ENCODE data around the gene GAPT. TPM values are rescaled to one million over a fixed set of nuclear protein-coding genes. Genes with fewer than 3 reads are reported as not detected.

GAPT gene
- total and polyA plus RNA-seq, 2 donors (not counting 3 experiments of a cell fraction or from before 2014, with no cell fraction given), result not detected

- no peak for TF ChIP-seq POLR2A (IDR thresholded peaks at IDR 0.05; ENCODE audit: low read depth, low read length)
- TF ChIP-seq CTCF (IDR thresholded peaks at IDR 0.05; ENCODE audit: extremely low read depth in 1 of 2, insufficient read depth in 1 of 2, low read depth in 1 of 2, low read length in 2 of 2), result no peak
- no peak for TF ChIP-seq JUN (IDR thresholded peaks at IDR 0.05; ENCODE audit: borderline replicate concordance, insufficient read depth, insufficient read length, low read depth)
- no peak for TF ChIP-seq GATA2 (IDR thresholded peaks at IDR 0.05; ENCODE audit: insufficient read depth, insufficient read length, low read depth, low read length)
- no peak for TF ChIP-seq EZH2 (IDR thresholded peaks at IDR 0.05; ENCODE audit: borderline replicate concordance, low read depth, low read length, severe bottlenecking)
- no peak for TF ChIP-seq MYC (IDR thresholded peaks at IDR 0.05; ENCODE audit: low read depth, low read length)
- no peak for TF ChIP-seq POLR2AphosphoS5 (IDR thresholded peaks at IDR 0.05; ENCODE audit: insufficient read depth, low read depth, low read length)
- TF ChIP-seq MAX (IDR thresholded peaks at IDR 0.05; ENCODE audit: insufficient read depth, insufficient read length), result no peak
- no peak for TF ChIP-seq FOS (IDR thresholded peaks at IDR 0.05; ENCODE audit: borderline replicate concordance, insufficient read depth, low read length)
- Histone ChIP-seq H3K36me3 (ENCODE audit: control insufficient read depth in 2 of 2, extremely low read depth in 1 of 2, insufficient read depth in 2 of 2, low read length in 2 of 2) (peaks cover 14 to 17% of the 10 kb centered on the region in 2 experiments), H3K9me1 (replicated peaks; ENCODE audit: control insufficient read depth, extremely low read depth, insufficient read depth, low read length) (no peaks in the 10 kb centered on the region), H3K27me3 (ENCODE audit: control insufficient read depth in 2 of 2, insufficient read depth in 2 of 2, low read length in 2 of 2) (no peaks in the 10 kb centered on the region), H3K79me2 (ENCODE audit: control insufficient read depth, insufficient read depth, low read length) (peaks cover 9% of the 10 kb centered on the region), H3K27ac (ENCODE audit: insufficient read depth, low read depth, low read length) (no peak overlapping the region), H3K9me3 (replicated peaks; ENCODE audit: control insufficient read depth, insufficient read depth, low read length) (no peaks in the 10 kb centered on the region), H3K9ac (replicated peaks; ENCODE audit: extremely low read depth, insufficient read depth, low read length) (no peak overlapping the region), H3K4me2 (ENCODE audit: insufficient read depth, low read length) (no peak overlapping the region), H3K4me1 (ENCODE audit: control insufficient read depth, extremely low read depth, insufficient read depth, low read length) (peaks cover 14% of the 10 kb centered on the region), H2AFZ (ENCODE audit: low read depth, low read length) (no peak overlapping the region), H4K20me1 (replicated peaks; ENCODE audit: control insufficient read depth, extremely low read depth, insufficient read depth, low read length) (peaks cover 4% of the 10 kb centered on the region), H3K4me3 (replicated peaks in 1 of 3; ENCODE audit: insufficient read depth in 1 of 3, low read depth in 1 of 3, low read length in 3 of 3) (no peak overlapping the region)
- no TSS peak for BruUV-seq (replicated peaks)
- POLR2A ChIA-PET, result interaction anchor here (0.8 to 2.9 kb wide), 4 partner anchors 10 to 671 kb away, joined by 3 to 17 read pairs (median 10); partner anchors contain the start of gene PLK2
- intact Hi-C loops (cut with micrococcal nuclease), result no loop called here
- dilution Hi-C loops (cut with MboI; ENCODE audit: extremely low pct_ligation_motif_present, low sequenced_read_pairs), result loop anchor here (25.0 kb wide), 2 partner anchors 663 to 963 kb away; partner anchors contain the start of gene ACTBL2
- DNase-seq (ENCODE audit: low read depth, low spot score) (no peak), FAIRE-seq (no peak)
- CTCF ChIA-PET, result interaction anchor here (0.8 to 5.0 kb wide), 6 partner anchors 261 to 1152 kb away, joined by 3 to 42 read pairs (median 7); no protein-coding TSS in a partner anchor
These were observed 41.2 kb upstream of the GAPT start for GRCh38 chr5:58450018-58450417.

Measured in endothelial cell of umbilical vein (primary cell).